HepG2 (cell line): ENCODE results near the gene AGPAT2. TPM values are rescaled to one million over a fixed set of nuclear protein-coding genes. Genes with fewer than 3 reads are reported as not detected.
A peak's percentile ranks its signal among the peaks of the same experiment; 100 is the strongest.

Experiments
- ETS1 ChIP-seq: sonication (generic); formaldehyde crosslinking; IDR thresholded peaks from 2 replicates; pipeline ENCODE4 v1.4.0; 2020; ENCODE audit warnings: missing genetic modification reagents
- GTF3A ChIP-seq: sonication (generic); formaldehyde crosslinking; conservative IDR thresholded peaks from 2 replicates; pipeline ENCODE4 v1.4.0; 2020; ENCODE audit warnings: mild to moderate bottlenecking, missing genetic modification reagents
- LBX2 ChIP-seq: sonication (generic); formaldehyde crosslinking; IDR thresholded peaks from 2 replicates; pipeline ENCODE4 v1.5.0; 2020; ENCODE audit warnings: missing genetic modification reagents, mild to moderate bottlenecking, borderline replicate concordance
- MTF2 ChIP-seq: sonication (generic); formaldehyde crosslinking; IDR thresholded peaks from 2 replicates; pipeline ENCODE4 v1.5.0; 2020; ENCODE audit warnings: missing genetic modification reagents, borderline replicate concordance
- NFYB ChIP-seq: sonication (generic); formaldehyde crosslinking; IDR thresholded peaks from 2 replicates; pipeline ENCODE4 v1.4.0; 2020; ENCODE audit warnings: missing genetic modification reagents
- PAF1 ChIP-seq: IDR thresholded peaks from 2 replicates; pipeline ENCODE4 v1.6.1; 2016; ENCODE audit warnings: missing genetic modification reagents, missing compliant biosample characterization
- PHF5A ChIP-seq: IDR thresholded peaks from one replicate; pipeline ENCODE4 v1.6.1; 2018; ENCODE audit warnings: low read depth, missing genetic modification reagents; ENCODE audit not compliant: unreplicated experiment
- PITX1 ChIP-seq: sonication (generic); formaldehyde crosslinking; IDR thresholded peaks from 2 replicates; pipeline ENCODE4 v1.5.1; 2020; ENCODE audit warnings: mild to moderate bottlenecking, missing genetic modification reagents
- SP2 ChIP-seq: sonication (generic); formaldehyde crosslinking; IDR thresholded peaks from 2 replicates; pipeline ENCODE4 v1.5.1; 2020; ENCODE audit warnings: mild to moderate bottlenecking, missing genetic modification reagents
- ZBTB37 ChIP-seq: sonication (generic); formaldehyde crosslinking; IDR thresholded peaks from 2 replicates; pipeline ENCODE4 v1.4.0; 2020; ENCODE audit warnings: mild to moderate bottlenecking, missing genetic modification reagents
- ZFP36L1 ChIP-seq: sonication (generic); formaldehyde crosslinking; IDR thresholded peaks from 2 replicates; pipeline ENCODE4 v1.8.0; 2022; ENCODE audit warnings: mild to moderate bottlenecking, missing genetic modification reagents, moderate library complexity
- ZNF331 ChIP-seq: sonication (generic); formaldehyde crosslinking; IDR thresholded peaks from 2 replicates; pipeline ENCODE4 v1.4.0; 2020; ENCODE audit warnings: missing genetic modification reagents
- ZNF512B ChIP-seq: sonication (generic); formaldehyde crosslinking; IDR thresholded peaks from 2 replicates; pipeline ENCODE4 v1.5.1; 2020; ENCODE audit warnings: missing genetic modification reagents, mild to moderate bottlenecking, borderline replicate concordance
- polyA plus RNA-seq, 8 experiments: library from polyadenylated mRNA; depleted of rRNA in 3 of 8; stranded (reverse) in 7 of 8; unstranded in 1 of 8; fragments of >200 nt; fragmentation: Illumina TruSeq in 4 of 8; extraction: Trizol in 4 of 8; gene quantifications; 2 replicates each; pipeline versions ENCODE4 v1.2.1 to v1.2.3, GENCODE V29; 2011 to 2016; ENCODE audit warnings: low read depth in 4 of 8, missing spikeins in 1 of 8, mixed read lengths in 1 of 8; ENCODE audit not compliant: insufficient read depth in 1 of 8
- total RNA-seq, 5 experiments: library from RNA; depleted of rRNA; stranded (reverse); fragments of >200 nt; fragmentation: Illumina TruSeq; extraction: Trizol; gene quantifications; 2 replicates each; pipeline ENCODE4 v1.2.3, GENCODE V29; 2016; ENCODE audit warnings: low read depth in 1 of 5
- TF ChIP-seq, protein P1 (sequence below): sonication (generic); formaldehyde crosslinking; IDR thresholded peaks from one replicate; pipeline ENCODE4 v1.5.1; 2020; ENCODE audit warnings: mild to moderate bottlenecking, missing genetic modification reagents; ENCODE audit errors: not compliant biosample characterization

Gene AGPAT2
- total and polyA plus RNA-seq, 2 of the 13 experiments (the other 11 are each of a cell fraction or from before 2014, with no cell fraction given) = 3.9 to 25.8 TPM

- TF ChIP-seq ZFP36L1 (CRISPR knock-in tag) = 0 out of 2 replicates have a peak, but pooled peaks have one; percentile 49
- TF ChIP-seq GTF3A (CRISPR knock-in tag) = no peak
- TF ChIP-seq PITX1 (CRISPR knock-in tag) = no peak
- TF ChIP-seq NFYB (CRISPR knock-in tag) = no peak
- no peak for TF ChIP-seq ZNF512B (CRISPR knock-in tag)
- TF ChIP-seq ETS1 = 0 out of 2 replicates have a peak, but pooled peaks have one; percentile 59
- no peak for TF ChIP-seq LBX2 (CRISPR knock-in tag)
- TF ChIP-seq, protein P1, sequence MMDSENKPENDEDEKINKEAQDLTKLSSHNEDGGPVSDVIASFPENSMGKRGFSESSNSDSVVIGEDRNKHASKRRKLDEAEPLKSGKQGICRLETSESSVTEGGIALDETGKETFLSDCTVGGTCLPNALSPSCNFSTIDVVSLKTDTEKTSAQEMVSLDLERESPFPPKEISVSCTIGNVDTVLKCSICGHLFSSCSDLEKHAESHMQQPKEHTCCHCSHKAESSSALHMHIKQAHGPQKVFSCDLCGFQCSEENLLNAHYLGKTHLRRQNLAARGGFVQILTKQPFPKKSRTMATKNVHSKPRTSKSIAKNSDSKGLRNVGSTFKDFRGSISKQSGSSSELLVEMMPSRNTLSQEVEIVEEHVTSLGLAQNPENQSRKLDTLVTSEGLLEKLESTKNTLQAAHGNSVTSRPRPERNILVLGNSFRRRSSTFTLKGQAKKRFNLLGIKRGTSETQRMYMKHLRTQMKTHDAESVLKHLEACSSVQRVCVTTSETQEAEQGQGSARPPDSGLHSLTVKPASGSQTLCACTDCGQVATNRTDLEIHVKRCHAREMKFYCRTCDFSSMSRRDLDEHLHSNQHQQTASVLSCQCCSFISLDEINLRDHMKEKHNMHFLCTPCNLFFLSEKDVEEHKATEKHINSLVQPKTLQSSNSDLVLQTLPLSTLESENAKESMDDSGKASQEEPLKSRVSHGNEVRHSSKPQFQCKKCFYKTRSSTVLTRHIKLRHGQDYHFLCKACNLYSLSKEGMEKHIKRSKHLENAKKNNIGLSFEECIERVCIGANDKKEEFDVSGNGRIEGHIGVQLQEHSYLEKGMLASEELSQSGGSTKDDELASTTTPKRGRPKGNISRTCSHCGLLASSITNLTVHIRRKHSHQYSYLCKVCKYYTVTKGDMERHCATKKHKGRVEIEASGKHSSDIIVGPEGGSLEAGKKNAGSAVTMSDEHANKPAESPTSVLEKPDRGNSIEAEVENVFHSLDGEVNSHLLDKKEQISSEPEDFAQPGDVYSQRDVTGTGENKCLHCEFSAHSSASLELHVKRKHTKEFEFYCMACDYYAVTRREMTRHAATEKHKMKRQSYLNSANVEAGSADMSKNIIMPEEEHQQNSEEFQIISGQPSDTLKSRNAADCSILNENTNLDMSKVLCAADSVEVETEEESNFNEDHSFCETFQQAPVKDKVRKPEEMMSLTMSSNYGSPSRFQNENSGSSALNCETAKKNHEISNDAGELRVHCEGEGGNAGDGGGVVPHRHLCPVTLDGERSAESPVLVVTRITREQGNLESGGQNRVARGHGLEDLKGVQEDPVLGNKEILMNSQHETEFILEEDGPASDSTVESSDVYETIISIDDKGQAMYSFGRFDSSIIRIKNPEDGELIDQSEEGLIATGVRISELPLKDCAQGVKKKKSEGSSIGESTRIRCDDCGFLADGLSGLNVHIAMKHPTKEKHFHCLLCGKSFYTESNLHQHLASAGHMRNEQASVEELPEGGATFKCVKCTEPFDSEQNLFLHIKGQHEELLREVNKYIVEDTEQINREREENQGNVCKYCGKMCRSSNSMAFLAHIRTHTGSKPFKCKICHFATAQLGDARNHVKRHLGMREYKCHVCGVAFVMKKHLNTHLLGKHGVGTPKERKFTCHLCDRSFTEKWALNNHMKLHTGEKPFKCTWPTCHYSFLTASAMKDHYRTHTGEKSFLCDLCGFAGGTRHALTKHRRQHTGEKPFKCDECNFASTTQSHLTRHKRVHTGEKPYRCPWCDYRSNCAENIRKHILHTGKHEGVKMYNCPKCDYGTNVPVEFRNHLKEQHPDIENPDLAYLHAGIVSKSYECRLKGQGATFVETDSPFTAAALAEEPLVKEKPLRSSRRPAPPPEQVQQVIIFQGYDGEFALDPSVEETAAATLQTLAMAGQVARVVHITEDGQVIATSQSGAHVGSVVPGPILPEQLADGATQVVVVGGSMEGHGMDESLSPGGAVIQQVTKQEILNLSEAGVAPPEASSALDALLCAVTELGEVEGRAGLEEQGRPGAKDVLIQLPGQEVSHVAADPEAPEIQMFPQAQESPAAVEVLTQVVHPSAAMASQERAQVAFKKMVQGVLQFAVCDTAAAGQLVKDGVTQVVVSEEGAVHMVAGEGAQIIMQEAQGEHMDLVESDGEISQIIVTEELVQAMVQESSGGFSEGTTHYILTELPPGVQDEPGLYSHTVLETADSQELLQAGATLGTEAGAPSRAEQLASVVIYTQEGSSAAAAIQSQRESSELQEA (CRISPR knock-in tag) = no peak
- TF ChIP-seq ZBTB37 (CRISPR knock-in tag) = no peak
- no peak for TF ChIP-seq MTF2 (CRISPR knock-in tag)
- TF ChIP-seq PHF5A (CRISPR knock-in tag) = no peak
- no peak for TF ChIP-seq SP2 (CRISPR knock-in tag)
- no peak for TF ChIP-seq ZNF331
- TF ChIP-seq PAF1 = no peak
Measured at GRCh38 chr9:136645903-136646754, 41.1 kb downstream of the AGPAT2 start (continued).
